ENCODE measurements around the gene NKD2.

The NKD2 gene

GRCh38 chr5:1012313-1012841 lies 3.8 kb downstream of the NKD2 start:
- Histone ChIP-seq H3K4me2 (ENCODE audit: low read depth, low read length, poor library complexity, severe bottlenecking) (no peak overlapping the region), H2AFZ (ENCODE audit: low read length) (no peak overlapping the region), H3K9ac (ENCODE audit: low read depth, low read length, poor library complexity, severe bottlenecking) (no peak overlapping the region), H3F3A (ENCODE audit: low read depth) (no peaks in the 10 kb centered on the region), H3K4me1 (ENCODE audit: insufficient read depth, low read length, poor library complexity, severe bottlenecking) (peaks cover 31% of the 10 kb centered on the region), H4K20me1 (ENCODE audit: insufficient read depth, low read length, poor library complexity, severe bottlenecking) (peaks cover 30% of the 10 kb centered on the region), H3K9me2 (replicated peaks; ENCODE audit: low read depth, low read length) (no peaks in the 10 kb centered on the region), H3K36me3 (ENCODE audit: insufficient read depth, low read length) (no peaks in the 10 kb centered on the region; the same call in 1 of the 2 replicates), H3K27me3 (ENCODE audit: insufficient read depth, low read length, poor library complexity, severe bottlenecking) (no peaks in the 10 kb centered on the region), H3K4me3 (ENCODE audit: low read length, poor library complexity, severe bottlenecking) (no peak overlapping the region), H3K79me2 (ENCODE audit: insufficient read depth, low read length) (peaks cover 54% of the 10 kb centered on the region), H3K9me3 (ENCODE audit: insufficient read depth, low read depth, low read length) (no peaks in the 10 kb centered on the region)
- TF ChIP-seq EZH2phosphoT487 (IDR thresholded peaks at IDR 0.05; ENCODE audit: borderline replicate concordance) (no peak), CTCF (conservative IDR thresholded peaks at IDR 0.05; ENCODE audit: low read length) (no peak)

GRCh38 chr5:1012900-1013237 lies 4.3 kb downstream of the NKD2 start:
- peaks cover 33% of the 10 kb centered on the region for H4K20me1 ChIP-seq (ENCODE audit: insufficient read depth, low read length, poor library complexity, severe bottlenecking)

GRCh38 chr5:1013238-1013947 lies 4.8 kb downstream of the NKD2 start:
- Histone ChIP-seq H3K9ac (ENCODE audit: low read depth, low read length, poor library complexity, severe bottlenecking) (no peak overlapping the region), H3F3A (ENCODE audit: low read depth) (no peaks in the 10 kb centered on the region), H3K79me2 (ENCODE audit: insufficient read depth, low read length) (peaks cover 54% of the 10 kb centered on the region), H3K4me1 (ENCODE audit: insufficient read depth, low read length, poor library complexity, severe bottlenecking) (peaks cover 21% of the 10 kb centered on the region), H4K20me1 (ENCODE audit: insufficient read depth, low read length, poor library complexity, severe bottlenecking) (peaks cover 33% of the 10 kb centered on the region), H3K9me3 (ENCODE audit: insufficient read depth, low read depth, low read length) (no peaks in the 10 kb centered on the region), H3K4me3 (ENCODE audit: low read length, poor library complexity, severe bottlenecking) (no peak overlapping the region), H3K4me2 (ENCODE audit: low read depth, low read length, poor library complexity, severe bottlenecking) (no peak overlapping the region), H2AFZ (ENCODE audit: low read length) (no peak overlapping the region), H3K9me2 (replicated peaks; ENCODE audit: low read depth, low read length) (no peaks in the 10 kb centered on the region), H3K36me3 (ENCODE audit: insufficient read depth, low read length) (no peaks in the 10 kb centered on the region; the same call in 1 of the 2 replicates), H3K27me3 (ENCODE audit: insufficient read depth, low read length, poor library complexity, severe bottlenecking) (no peaks in the 10 kb centered on the region)
- TF ChIP-seq CTCF (conservative IDR thresholded peaks at IDR 0.05; ENCODE audit: low read length) (no peak), EZH2phosphoT487 (IDR thresholded peaks at IDR 0.05; ENCODE audit: borderline replicate concordance) (no peak)

More at GRCh38 chr5:1012900-1013237, 4.3 kb downstream of the NKD2 start:
- H3F3A ChIP-seq (ENCODE audit: low read depth): no peaks in the 10 kb centered on the region
- H3K79me2 ChIP-seq (ENCODE audit: insufficient read depth, low read length): peaks cover 54% of the 10 kb centered on the region
- no peak overlapping the region for H3K4me3 ChIP-seq (ENCODE audit: low read length, poor library complexity, severe bottlenecking)
- no peak overlapping the region for H3K4me2 ChIP-seq (ENCODE audit: low read depth, low read length, poor library complexity, severe bottlenecking)
- TF ChIP-seq CTCF (conservative IDR thresholded peaks at IDR 0.05; ENCODE audit: low read length): no peak
- TF ChIP-seq EZH2phosphoT487 (IDR thresholded peaks at IDR 0.05; ENCODE audit: borderline replicate concordance): no peak
- no peaks in the 10 kb centered on the region for H3K27me3 ChIP-seq (ENCODE audit: insufficient read depth, low read length, poor library complexity, severe bottlenecking)
- H3K36me3 ChIP-seq (ENCODE audit: insufficient read depth, low read length): no peaks in the 10 kb centered on the region; the same call in 1 of the 2 replicates
- no peaks in the 10 kb centered on the region for H3K9me3 ChIP-seq (ENCODE audit: insufficient read depth, low read depth, low read length)
- H3K9me2 ChIP-seq (replicated peaks; ENCODE audit: low read depth, low read length): no peaks in the 10 kb centered on the region
- peaks cover 26% of the 10 kb centered on the region for H3K4me1 ChIP-seq (ENCODE audit: insufficient read depth, low read length, poor library complexity, severe bottlenecking)
- H2AFZ ChIP-seq (ENCODE audit: low read length): no peak overlapping the region
- no peak overlapping the region for H3K9ac ChIP-seq (ENCODE audit: low read depth, low read length, poor library complexity, severe bottlenecking)
